T-cell (primary cell): ENCODE measurements around the gene CHRNA1. TPM values are rescaled to one million over a fixed set of nuclear protein-coding genes. Genes with fewer than 3 reads are reported as not detected.

Source experiments
- ATAC-seq, 4 experiments: fragments of 200-7000 bp in 3 of 4; fragments of 150-1000 bp in 1 of 4; cut with Tn5 transposase; replicated peaks in 1 of 4; 1 replicate in 3 of 4; 2 replicates in 1 of 4; pipeline ENCODE4 v1.10.0; 2021; ENCODE audit warnings: moderate library complexity in 3 of 4, mild to moderate bottlenecking in 2 of 4, moderate number of reproducible peaks in 1 of 4
- CTCF ChIA-PET, 2 donors: fragments of 300-600 bp; sonication (Branson Sonifier 250); formaldehyde crosslinking; loops; one replicate each; lab custom pipeline; 2022; ENCODE audit warnings: antibody characterized with exemption in 2 of 2; lab: Charles Lee
- POLR2A ChIA-PET, 2 donors: fragments of 300-600 bp; sonication (Branson Sonifier 250); formaldehyde crosslinking; loops; one replicate each; lab custom pipeline; 2022; ENCODE audit warnings: antibody characterized with exemption in 2 of 2; lab: Charles Lee
- DNase-seq, 35 experiments: peaks; one replicate each; pipeline versions ENCODE4 v3.0.0 to v3.0.0-alpha.2; 2013 to 2023
- H3K27ac ChIP-seq: one replicate; pipeline ENCODE4 v1.5.1; 2013; ENCODE audit warnings: low read length
- H3K27me3 ChIP-seq, 2 experiments: replicated peaks in 1 of 2; 1 replicate in 1 of 2; 2 replicates in 1 of 2; pipeline versions ENCODE4 v1.6.1 to v1.7.0; 2013; ENCODE audit warnings: low read length in 1 of 2, mixed read lengths in 1 of 2; ENCODE audit not compliant: control insufficient read depth in 2 of 2, insufficient read depth in 2 of 2; ENCODE audit errors: extremely low read depth in 1 of 2
- H3K36me3 ChIP-seq, 2 donors: 1 replicate in 1 of 2; 2 replicates in 1 of 2; pipeline versions ENCODE4 v1.6.1 to v1.7.0; 2013; ENCODE audit warnings: low read length in 1 of 2; ENCODE audit not compliant: control insufficient read depth in 2 of 2, insufficient read depth in 1 of 2; ENCODE audit errors: extremely low read depth in 1 of 2
- H3K4me1 ChIP-seq, 2 experiments: 1 replicate in 1 of 2; 2 replicates in 1 of 2; pipeline versions ENCODE4 v1.6.1 to v1.7.0; 2013; ENCODE audit warnings: low read length in 2 of 2, mixed read lengths in 1 of 2; ENCODE audit not compliant: insufficient read depth in 2 of 2, control insufficient read depth in 1 of 2; ENCODE audit errors: extremely low read depth in 1 of 2
- H3K4me3 ChIP-seq, 2 donors: 1 replicate in 1 of 2; 2 replicates in 1 of 2; pipeline versions ENCODE4 v1.5.1 to v1.7.0; 2013; ENCODE audit warnings: mild to moderate bottlenecking in 2 of 2, low read length in 1 of 2, moderate library complexity in 1 of 2; ENCODE audit not compliant: control insufficient read depth in 1 of 2; ENCODE audit errors: extremely low read depth in 1 of 2
- H3K9me3 ChIP-seq: 2 replicates; pipeline ENCODE4 v1.7.0; 2013
- H3K27ac Mint-ChIP-seq, 2 donors: one replicate each; pipeline ENCODE4 v1.8.0; 2020 to 2021; ENCODE audit warnings: mild to moderate bottlenecking in 2 of 2, mixed read lengths in 2 of 2
- H3K27me3 Mint-ChIP-seq, 2 donors: one replicate each; pipeline ENCODE4 v1.8.0; 2021 to 2022; ENCODE audit warnings: mixed read lengths in 2 of 2
- H3K36me3 Mint-ChIP-seq: one replicate; pipeline ENCODE4 v1.8.0; 2021; ENCODE audit warnings: mixed read lengths
- H3K4me1 Mint-ChIP-seq, 3 donors: one replicate each; pipeline ENCODE4 v1.8.0; 2020 to 2022; ENCODE audit warnings: mixed read lengths in 3 of 3, mild to moderate bottlenecking in 1 of 3
- H3K4me3 Mint-ChIP-seq, 3 donors: one replicate each; pipeline ENCODE4 v1.8.0; 2020 to 2022; ENCODE audit warnings: mild to moderate bottlenecking in 3 of 3, mixed read lengths in 3 of 3, moderate library complexity in 3 of 3
- H3K9me3 Mint-ChIP-seq, 3 donors: one replicate each; pipeline ENCODE4 v1.8.0; 2020 to 2022; ENCODE audit warnings: mixed read lengths in 3 of 3
- WGBS: methylation state at CpG from one replicate; pipeline ENCODE4 v1.1.5; 2013; ENCODE audit warnings: missing lambda C conversion rate; ENCODE audit not compliant: insufficient coverage; 5-methylcytosine and 5-hydroxymethylcytosine counted together
- total RNA-seq, 35 experiments: library from RNA in 6 of 35; stranded (reverse) in 6 of 35; fragments of 120-200 nt in 1 of 35; gene quantifications; one replicate each; pipeline versions ENCODE4 v1.2.1 to v1.2.4 and lab custom pipeline; 2013 to 2026

CHRNA1 gene
- total RNA-seq, 5 donors from 2014 or later (not counting 1 experiment from before 2014, with no cell fraction given) = 0.23 TPM; not detected in 4

- H3K36me3 ChIP-seq = no peaks in the 10 kb centered on the region
- Mint-ChIP-seq H3K9me3 (no peaks in the 10 kb centered on the region), H3K4me3 (no peak overlapping the region), H3K4me1 (peaks cover 0 to 2% (median 0%) of the 10 kb centered on the region in 3 donors), H3K36me3 (no peaks in the 10 kb centered on the region), H3K27me3 (no peaks in the 10 kb centered on the region), H3K27ac (no peak overlapping the region)
- no peak for DNase-seq
- H3K27me3 ChIP-seq = no peaks in the 10 kb centered on the region
- no peaks in the 10 kb centered on the region for H3K9me3 ChIP-seq
- POLR2A ChIA-PET = no interaction called here
- WGBS = no CpG with 5 or more reads among the region's 1 CpG
- H3K4me1 ChIP-seq = no peaks in the 10 kb centered on the region
- no peak overlapping the region for H3K4me3 ChIP-seq
- H3K27ac ChIP-seq = no peak overlapping the region
- CTCF ChIA-PET = no interaction called here
- no peak for ATAC-seq
Measured at GRCh38 chr2:174798801-174799200, 34.5 kb upstream of the CHRNA1 start.

GRCh38 chr2:174797781-174798276 lies 33.6 kb upstream of the CHRNA1 start:
- no peaks in the 10 kb centered on the region for H3K4me1 ChIP-seq
- H3K27ac ChIP-seq = no peak overlapping the region
- H3K27me3 Mint-ChIP-seq = no peaks in the 10 kb centered on the region
- DNase-seq (no peak), ATAC-seq (no peak)
- ChIA-PET CTCF (no interaction called here), POLR2A (no interaction called here)
- H3K4me3 Mint-ChIP-seq = no peak overlapping the region
- no peaks in the 10 kb centered on the region for H3K9me3 ChIP-seq
- peaks cover 0 to 2% (median 0%) of the 10 kb centered on the region in 3 donors for H3K4me1 Mint-ChIP-seq
- no peaks in the 10 kb centered on the region for H3K36me3 Mint-ChIP-seq
- no CpG with 5 or more reads among the region's 1 CpG for WGBS
- H3K36me3 ChIP-seq = no peaks in the 10 kb centered on the region
- H3K4me3 ChIP-seq = no peak overlapping the region
- H3K9me3 Mint-ChIP-seq = no peaks in the 10 kb centered on the region
- no peaks in the 10 kb centered on the region for H3K27me3 ChIP-seq
- no peak overlapping the region for H3K27ac Mint-ChIP-seq

DNA sequence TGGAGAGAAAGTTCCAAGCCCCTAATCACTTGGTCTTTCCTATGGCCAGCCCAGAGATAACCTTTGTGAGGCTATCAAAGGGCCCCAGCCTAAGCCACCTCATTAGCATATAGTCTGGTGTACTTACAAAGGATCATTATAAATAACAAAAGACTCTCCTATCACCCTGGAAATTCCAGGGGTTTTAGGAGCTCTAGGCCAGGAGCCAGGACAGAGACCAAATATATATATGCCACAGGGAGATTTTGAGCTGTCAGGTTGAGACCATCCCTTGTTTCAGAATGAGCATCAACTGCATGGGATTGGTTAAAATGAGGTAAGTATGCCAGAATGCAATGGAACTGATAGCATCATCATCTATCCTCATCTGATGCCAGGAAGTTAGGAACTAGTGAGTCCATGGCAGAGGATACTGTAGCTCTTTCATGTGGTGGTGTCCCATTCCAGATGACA lies 32.1 kb upstream of the CHRNA1 start:
- Mint-ChIP-seq H3K27ac (no peak overlapping the region), H3K4me3 (no peak overlapping the region), H3K4me1 (peaks cover 0 to 2% (median 0%) of the 10 kb centered on the region in 3 donors), H3K36me3 (no peaks in the 10 kb centered on the region), H3K9me3 (no peaks in the 10 kb centered on the region), H3K27me3 (no peaks in the 10 kb centered on the region)
- H3K4me1 ChIP-seq = no peaks in the 10 kb centered on the region
- no peak for ATAC-seq
- no peaks in the 10 kb centered on the region for H3K9me3 ChIP-seq
- no peak overlapping the region for H3K4me3 ChIP-seq
- no peaks in the 10 kb centered on the region for H3K36me3 ChIP-seq
- POLR2A ChIA-PET = no interaction called here
- no peaks in the 10 kb centered on the region for H3K27me3 ChIP-seq
- no peak overlapping the region for H3K27ac ChIP-seq
- DNase-seq = no peak
- CTCF ChIA-PET = interaction anchor here in 1 of 2 donors (0.6 to 0.7 kb wide), 2 partner anchors 22 to 298 kb away, joined by 3 to 6 read pairs; no protein-coding TSS in a partner anchor

- H3K4me1 Mint-ChIP-seq = peaks cover 0 to 2% (median 0%) of the 10 kb centered on the region in 3 donors
- WGBS = no CpG with 5 or more reads among the region's 3 CpGs
- POLR2A ChIA-PET = no interaction called here
Measured at GRCh38 chr2:174794851-174795374, 30.6 kb upstream of the CHRNA1 start.

GRCh38 chr2:174792309-174793025 lies 28.2 kb upstream of the CHRNA1 start:
- Histone ChIP-seq H3K27ac (no peak overlapping the region), H3K4me3 (no peak overlapping the region), H3K27me3 (no peaks in the 10 kb centered on the region), H3K36me3 (no peaks in the 10 kb centered on the region), H3K9me3 (no peaks in the 10 kb centered on the region), H3K4me1 (peaks cover 7 to 10% of the 10 kb centered on the region in 2 experiments)
- 80% methylated on average over 4 of the region's 7 CpGs for WGBS
- Mint-ChIP-seq H3K27ac (no peak overlapping the region), H3K36me3 (no peaks in the 10 kb centered on the region), H3K4me3 (no peak overlapping the region), H3K9me3 (no peaks in the 10 kb centered on the region), H3K4me1 (peaks cover 14 to 18% (median 15%) of the 10 kb centered on the region in 3 donors), H3K27me3 (no peaks in the 10 kb centered on the region)
- DNase-seq (no peak), ATAC-seq (no peak)
- ChIA-PET POLR2A (interaction anchor here (0.5 to 0.7 kb wide), 2 partner anchors 206 to 1416 kb away, joined by 3 to 4 read pairs; no protein-coding TSS in a partner anchor), CTCF (interaction anchor here in 1 of 2 donors (0.5 to 1.1 kb wide), 2 partner anchors 43 to 206 kb away, joined by 4 to 5 read pairs; no protein-coding TSS in a partner anchor)

More at GRCh38 chr2:174794851-174795374, 30.6 kb upstream of the CHRNA1 start:
- H3K36me3 Mint-ChIP-seq = no peaks in the 10 kb centered on the region
- H3K27ac ChIP-seq = no peak overlapping the region
- no peaks in the 10 kb centered on the region for H3K27me3 Mint-ChIP-seq
- no peak overlapping the region for H3K27ac Mint-ChIP-seq
- no peaks in the 10 kb centered on the region for H3K9me3 Mint-ChIP-seq
- H3K27me3 ChIP-seq = no peaks in the 10 kb centered on the region
- ATAC-seq = no peak
- H3K4me1 ChIP-seq = no peaks in the 10 kb centered on the region
- no peak overlapping the region for H3K4me3 ChIP-seq
- no peaks in the 10 kb centered on the region for H3K9me3 ChIP-seq
- no peak for DNase-seq
- H3K4me3 Mint-ChIP-seq = no peak overlapping the region
- no peaks in the 10 kb centered on the region for H3K36me3 ChIP-seq
- CTCF ChIA-PET = no interaction called here

GRCh38 chr2:174791746-174792280 lies 27.5 kb upstream of the CHRNA1 start:
- DNase-seq (no peak), ATAC-seq (no peak)
- Mint-ChIP-seq H3K27me3 (no peaks in the 10 kb centered on the region), H3K36me3 (no peaks in the 10 kb centered on the region), H3K4me1 (peaks cover 15 to 21% (median 15%) of the 10 kb centered on the region in 3 donors), H3K27ac (no peak overlapping the region), H3K9me3 (no peaks in the 10 kb centered on the region), H3K4me3 (no peak overlapping the region)
- CTCF ChIA-PET = interaction anchor here in 1 of 2 donors (1.1 kb wide), 1 partner anchor 43 kb away, joined by 5 read pairs; no protein-coding TSS in a partner anchor
- H3K36me3 ChIP-seq = no peaks in the 10 kb centered on the region
- H3K4me1 ChIP-seq = peaks cover 7 to 10% of the 10 kb centered on the region in 2 experiments
- H3K27ac ChIP-seq = no peak overlapping the region
- no peaks in the 10 kb centered on the region for H3K27me3 ChIP-seq
- H3K4me3 ChIP-seq = no peak overlapping the region
- no peaks in the 10 kb centered on the region for H3K9me3 ChIP-seq
- POLR2A ChIA-PET = interaction anchor here (0.5 to 0.7 kb wide), 2 partner anchors 207 to 1415 kb away, joined by 3 to 4 read pairs; no protein-coding TSS in a partner anchor
- 100% methylated on average over 2 of the region's 7 CpGs for WGBS
